Measurements from ENCODE around the gene NSFL1C. TPM values are rescaled to one million over a fixed set of nuclear protein-coding genes. Genes with fewer than 3 reads are reported as not detected.

Gene NSFL1C
- total RNA-seq, 5 donors from 2014 or later (not counting 1 experiment from before 2014, with no cell fraction given) = 56.7 to 68.7 (median 65.8) TPM

DNA sequence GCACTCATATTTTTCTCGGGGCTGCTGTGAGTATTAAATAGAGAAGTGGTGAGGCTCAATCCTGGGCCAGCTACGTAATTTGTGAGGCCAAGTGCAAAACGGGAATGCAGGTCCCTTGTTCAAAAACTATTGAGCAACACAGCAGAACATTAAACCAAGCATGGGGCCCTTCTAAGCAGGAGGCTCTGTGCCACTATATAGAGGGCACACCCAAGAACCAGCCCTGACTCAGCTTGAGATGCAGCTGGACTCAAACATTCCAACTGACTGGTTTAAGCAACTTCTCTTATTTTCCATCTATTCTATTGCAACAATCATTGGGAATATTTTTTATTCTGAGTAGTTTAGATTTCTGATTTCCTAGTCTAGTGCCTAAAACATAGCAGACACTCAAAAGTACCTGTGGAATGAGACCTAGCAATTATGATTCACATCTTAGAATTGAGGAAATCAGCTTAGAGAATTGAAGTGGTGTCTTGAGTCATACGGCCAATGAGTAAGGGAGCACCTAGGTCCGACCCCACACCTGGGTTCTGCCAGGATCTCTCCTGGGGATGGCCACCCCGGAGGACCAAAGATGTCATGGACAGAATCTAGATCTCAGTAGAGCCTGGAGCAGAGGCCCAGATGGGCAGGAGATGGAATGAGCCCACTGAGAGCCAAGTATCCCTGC lies 23.3 kb upstream of the NSFL1C start:
- no peaks in the 10 kb centered on the region for H3K36me3 Mint-ChIP-seq
- H3K4me3 Mint-ChIP-seq = no peak overlapping the region
- no peak for ATAC-seq (replicated peaks in 1 of 4)
- no peak overlapping the region for H3K27ac Mint-ChIP-seq
- peaks cover 3 to 20% (median 10%) of the 10 kb centered on the region in 3 donors for H3K4me1 Mint-ChIP-seq
- H3K36me3 ChIP-seq (ENCODE audit: control insufficient read depth in 2 of 2, extremely low read depth in 1 of 2, insufficient read depth in 1 of 2, low read length in 1 of 2) = no peaks in the 10 kb centered on the region
- CTCF ChIA-PET = no interaction called here
- H3K27ac ChIP-seq (ENCODE audit: low read length) = no peak overlapping the region
- POLR2A ChIA-PET = interaction anchor here in 1 of 2 donors (0.9 kb wide), 1 partner anchor 674 kb away, joined by 3 read pairs; no protein-coding TSS in a partner anchor
- H3K4me3 ChIP-seq (ENCODE audit: control insufficient read depth in 1 of 2, extremely low read depth in 1 of 2, low read length in 1 of 2) = no peak overlapping the region
- 77% methylated on average over 3 of the region's 6 CpGs for WGBS (ENCODE audit: insufficient coverage)
- H3K27me3 ChIP-seq (replicated peaks in 1 of 2; ENCODE audit: control insufficient read depth in 2 of 2, extremely low read depth in 1 of 2, insufficient read depth in 2 of 2, low read length in 1 of 2) = peaks cover 0 to 20% of the 10 kb centered on the region in 2 experiments
- peaks cover 15 to 21% of the 10 kb centered on the region in 2 donors for H3K27me3 Mint-ChIP-seq
- no peak for DNase-seq
- H3K9me3 Mint-ChIP-seq = peaks cover 0 to 2% (median 0%) of the 10 kb centered on the region in 3 donors
- peaks cover 7 to 19% of the 10 kb centered on the region in 2 experiments for H3K4me1 ChIP-seq (ENCODE audit: control insufficient read depth in 1 of 2, extremely low read depth in 1 of 2, insufficient read depth in 2 of 2, low read length in 2 of 2)
- no peaks in the 10 kb centered on the region for H3K9me3 ChIP-seq

GRCh38 chr20:1489325-1489724 lies 22.7 kb upstream of the NSFL1C start:
- Mint-ChIP-seq H3K4me3 (no peak overlapping the region), H3K36me3 (no peaks in the 10 kb centered on the region), H3K9me3 (peaks cover 0 to 2% (median 0%) of the 10 kb centered on the region in 3 donors), H3K27me3 (peaks cover 18 to 26% of the 10 kb centered on the region in 2 donors), H3K27ac (no peak overlapping the region), H3K4me1 (peaks cover 3 to 20% (median 10%) of the 10 kb centered on the region in 3 donors)
- DNase-seq = no peak
- no peak for ATAC-seq (replicated peaks in 1 of 4)
- Histone ChIP-seq H3K4me3 (ENCODE audit: control insufficient read depth in 1 of 2, extremely low read depth in 1 of 2, low read length in 1 of 2) (no peak overlapping the region), H3K27ac (ENCODE audit: low read length) (no peak overlapping the region), H3K9me3 (no peaks in the 10 kb centered on the region), H3K27me3 (replicated peaks in 1 of 2; ENCODE audit: control insufficient read depth in 2 of 2, extremely low read depth in 1 of 2, insufficient read depth in 2 of 2, low read length in 1 of 2) (peaks cover 0 to 20% of the 10 kb centered on the region in 2 experiments), H3K4me1 (ENCODE audit: control insufficient read depth in 1 of 2, extremely low read depth in 1 of 2, insufficient read depth in 2 of 2, low read length in 2 of 2) (peaks cover 7 to 19% of the 10 kb centered on the region in 2 experiments), H3K36me3 (ENCODE audit: control insufficient read depth in 2 of 2, extremely low read depth in 1 of 2, insufficient read depth in 1 of 2, low read length in 1 of 2) (no peaks in the 10 kb centered on the region)
- no CpG with 5 or more reads among the region's 2 CpGs for WGBS (ENCODE audit: insufficient coverage)
- POLR2A ChIA-PET = no interaction called here
- CTCF ChIA-PET = no interaction called here

- H3K27me3 ChIP-seq (replicated peaks in 1 of 2; ENCODE audit: control insufficient read depth in 2 of 2, extremely low read depth in 1 of 2, insufficient read depth in 2 of 2, low read length in 1 of 2) = peaks cover 0 to 24% of the 10 kb centered on the region in 2 experiments
- WGBS (ENCODE audit: insufficient coverage) = 100% methylated on average over 1 of the region's 2 CpGs
- ChIA-PET CTCF (no interaction called here), POLR2A (no interaction called here)
- Mint-ChIP-seq H3K4me1 (peaks cover 2 to 6% (median 2%) of the 10 kb centered on the region in 3 donors), H3K9me3 (no peaks in the 10 kb centered on the region), H3K4me3 (no peak overlapping the region), H3K36me3 (no peaks in the 10 kb centered on the region), H3K27ac (no peak overlapping the region), H3K27me3 (peaks cover 24 to 48% of the 10 kb centered on the region in 2 donors)
- no peak for DNase-seq
- no peaks in the 10 kb centered on the region for H3K9me3 ChIP-seq
- ATAC-seq (replicated peaks in 1 of 4) = no peak
- no peak overlapping the region for H3K4me3 ChIP-seq (ENCODE audit: control insufficient read depth in 1 of 2, extremely low read depth in 1 of 2, low read length in 1 of 2)
- H3K27ac ChIP-seq (ENCODE audit: low read length) = no peak overlapping the region
- H3K36me3 ChIP-seq (ENCODE audit: control insufficient read depth in 2 of 2, extremely low read depth in 1 of 2, insufficient read depth in 1 of 2, low read length in 1 of 2) = no peaks in the 10 kb centered on the region
- peaks cover 4% of the 10 kb centered on the region in 2 experiments for H3K4me1 ChIP-seq (ENCODE audit: control insufficient read depth in 1 of 2, extremely low read depth in 1 of 2, insufficient read depth in 2 of 2, low read length in 2 of 2)
Measured at GRCh38 chr20:1486566-1486965, 19.9 kb upstream of the NSFL1C start.

DNA sequence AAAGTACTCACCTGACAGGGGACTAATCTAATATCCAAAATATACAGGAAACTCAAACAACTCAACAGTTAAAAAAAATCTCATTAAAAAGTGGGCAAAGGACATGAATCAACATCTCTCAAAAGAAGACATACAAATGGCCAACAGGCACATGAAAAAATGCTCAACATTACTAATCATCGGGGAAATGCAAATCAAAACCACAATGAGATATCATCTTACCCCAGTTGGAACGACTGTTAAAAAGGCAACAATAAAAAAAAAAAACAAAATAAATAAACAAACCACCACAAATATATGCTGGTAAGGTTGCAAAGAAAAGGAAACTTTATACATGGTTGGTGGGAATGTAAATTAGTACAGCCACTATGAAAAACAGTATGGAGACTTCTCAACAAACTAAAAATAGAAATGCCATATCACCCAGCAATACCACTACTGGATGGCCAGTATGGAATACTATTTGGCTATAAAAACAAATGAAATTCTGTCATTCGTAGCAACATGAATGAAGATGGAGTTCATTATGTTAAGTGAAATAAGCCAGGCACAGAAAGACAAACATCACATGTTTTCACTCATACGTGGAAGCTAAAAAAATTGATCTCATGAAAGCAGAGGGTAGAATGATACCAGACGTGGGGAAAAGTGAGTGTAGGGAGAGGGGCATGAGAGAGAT lies 17.9 kb upstream of the NSFL1C start:
- Mint-ChIP-seq H3K27ac (no peak overlapping the region), H3K4me3 (no peak overlapping the region), H3K36me3 (no peaks in the 10 kb centered on the region), H3K4me1 (no peaks in the 10 kb centered on the region), H3K9me3 (no peaks in the 10 kb centered on the region), H3K27me3 (peaks cover 24 to 54% of the 10 kb centered on the region in 2 donors)
- Histone ChIP-seq H3K27ac (ENCODE audit: low read length) (no peak overlapping the region), H3K4me1 (ENCODE audit: control insufficient read depth in 1 of 2, extremely low read depth in 1 of 2, insufficient read depth in 2 of 2, low read length in 2 of 2) (no peaks in the 10 kb centered on the region), H3K4me3 (ENCODE audit: control insufficient read depth in 1 of 2, extremely low read depth in 1 of 2, low read length in 1 of 2) (no peak overlapping the region), H3K36me3 (ENCODE audit: control insufficient read depth in 2 of 2, extremely low read depth in 1 of 2, insufficient read depth in 1 of 2, low read length in 1 of 2) (no peaks in the 10 kb centered on the region), H3K27me3 (replicated peaks in 1 of 2; ENCODE audit: control insufficient read depth in 2 of 2, extremely low read depth in 1 of 2, insufficient read depth in 2 of 2, low read length in 1 of 2) (peaks cover 0 to 11% of the 10 kb centered on the region in 2 experiments), H3K9me3 (no peaks in the 10 kb centered on the region)
- no CpG with 5 or more reads among the region's 5 CpGs for WGBS (ENCODE audit: insufficient coverage)
- POLR2A ChIA-PET = no interaction called here
- ATAC-seq (replicated peaks in 1 of 4) = no peak
- CTCF ChIA-PET = no interaction called here
- DNase-seq = no peak

DNA sequence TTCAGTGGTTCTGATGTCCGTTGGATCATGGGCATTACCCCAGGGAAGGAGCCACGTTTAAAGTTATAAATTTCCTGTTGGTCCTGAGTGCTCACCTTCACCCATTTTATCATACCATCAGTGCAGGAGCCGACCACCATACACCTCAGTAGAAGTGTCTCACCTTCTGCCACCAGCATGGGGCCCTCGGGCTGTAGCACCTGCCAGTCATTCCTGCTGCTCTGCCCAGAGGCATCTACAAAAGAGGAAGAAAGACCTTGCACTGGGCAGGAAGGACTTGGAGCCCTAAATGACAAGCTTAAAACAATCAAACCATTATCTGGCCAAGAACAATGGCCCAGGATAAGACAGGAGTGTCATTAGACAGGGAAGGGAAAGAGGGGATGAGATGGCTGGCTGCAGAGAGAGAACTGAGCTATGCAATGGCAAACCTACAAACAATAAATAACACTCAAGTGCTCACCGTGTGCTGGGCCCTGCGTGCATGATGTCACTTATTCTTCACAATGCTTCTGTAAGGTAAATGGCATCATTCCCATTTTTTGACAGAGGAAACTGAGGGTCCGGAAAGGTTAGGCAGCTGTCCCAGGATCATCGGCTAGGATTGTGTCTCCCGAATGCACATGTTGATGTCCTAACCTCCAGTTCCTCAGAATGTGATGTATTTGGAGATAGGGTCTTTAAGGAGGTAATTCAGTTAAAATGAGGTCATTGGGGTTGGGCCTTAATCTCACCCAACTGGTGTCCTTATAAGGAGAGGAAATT lies 13.4 kb upstream of the NSFL1C start:
- ChIA-PET CTCF (no interaction called here), POLR2A (no interaction called here)
- Mint-ChIP-seq H3K4me1 (no peaks in the 10 kb centered on the region), H3K27ac (no peak overlapping the region), H3K4me3 (no peak overlapping the region), H3K9me3 (no peaks in the 10 kb centered on the region), H3K27me3 (peaks cover 25 to 49% of the 10 kb centered on the region in 2 donors), H3K36me3 (no peaks in the 10 kb centered on the region)
- no peaks in the 10 kb centered on the region for H3K9me3 ChIP-seq
- H3K27ac ChIP-seq (ENCODE audit: low read length) = no peak overlapping the region
- H3K36me3 ChIP-seq (ENCODE audit: control insufficient read depth in 2 of 2, extremely low read depth in 1 of 2, insufficient read depth in 1 of 2, low read length in 1 of 2) = no peaks in the 10 kb centered on the region
- no peak for DNase-seq
- H3K4me1 ChIP-seq (ENCODE audit: control insufficient read depth in 1 of 2, extremely low read depth in 1 of 2, insufficient read depth in 2 of 2, low read length in 2 of 2) = no peaks in the 10 kb centered on the region
- H3K27me3 ChIP-seq (replicated peaks in 1 of 2; ENCODE audit: control insufficient read depth in 2 of 2, extremely low read depth in 1 of 2, insufficient read depth in 2 of 2, low read length in 1 of 2) = peaks cover 0 to 17% of the 10 kb centered on the region in 2 experiments
- 67% methylated on average over 4 of the region's 9 CpGs for WGBS (ENCODE audit: insufficient coverage)
- no peak for ATAC-seq (replicated peaks in 1 of 4)
- H3K4me3 ChIP-seq (ENCODE audit: control insufficient read depth in 1 of 2, extremely low read depth in 1 of 2, low read length in 1 of 2) = no peak overlapping the region

GRCh38 chr20:1478566-1478965 lies 11.9 kb upstream of the NSFL1C start:
- 100% methylated on average over 1 of the region's 4 CpGs for WGBS (ENCODE audit: insufficient coverage)
- H3K9me3 Mint-ChIP-seq = no peaks in the 10 kb centered on the region
- ATAC-seq (replicated peaks in 1 of 4) = no peak

More at GRCh38 chr20:1478566-1478965, 11.9 kb upstream of the NSFL1C start:
- H3K27ac Mint-ChIP-seq = no peak overlapping the region
- no peak overlapping the region for H3K4me3 Mint-ChIP-seq
- ChIA-PET CTCF (no interaction called here), POLR2A (no interaction called here)
- H3K4me1 Mint-ChIP-seq = no peaks in the 10 kb centered on the region
- no peak overlapping the region for H3K4me3 ChIP-seq (ENCODE audit: control insufficient read depth in 1 of 2, extremely low read depth in 1 of 2, low read length in 1 of 2)
- H3K9me3 ChIP-seq = no peaks in the 10 kb centered on the region
- H3K36me3 ChIP-seq (ENCODE audit: control insufficient read depth in 2 of 2, extremely low read depth in 1 of 2, insufficient read depth in 1 of 2, low read length in 1 of 2) = no peaks in the 10 kb centered on the region
- H3K27me3 ChIP-seq (replicated peaks in 1 of 2; ENCODE audit: control insufficient read depth in 2 of 2, extremely low read depth in 1 of 2, insufficient read depth in 2 of 2, low read length in 1 of 2) = peaks cover 0 to 22% of the 10 kb centered on the region in 2 experiments
- DNase-seq = no peak
- H3K36me3 Mint-ChIP-seq = no peaks in the 10 kb centered on the region
- no peaks in the 10 kb centered on the region for H3K4me1 ChIP-seq (ENCODE audit: control insufficient read depth in 1 of 2, extremely low read depth in 1 of 2, insufficient read depth in 2 of 2, low read length in 2 of 2)
- peaks cover 16 to 37% of the 10 kb centered on the region in 2 donors for H3K27me3 Mint-ChIP-seq
- no peak overlapping the region for H3K27ac ChIP-seq (ENCODE audit: low read length)

Measured in T-cell (primary cell).